ENCODE data around the gene DNM3.

- TF ChIP-seq EZH2 (IDR thresholded peaks at IDR 0.05) (no peak), FOXP2 (optimal IDR thresholded peaks at IDR 0.05; ENCODE audit: control extremely low read depth, extremely low read length, insufficient read depth) (no peak), POLR2AphosphoS5 (IDR thresholded peaks at IDR 0.05; ENCODE audit: borderline replicate concordance, low read depth, low read length) (no peak)
Observed at GRCh38 chr1:171934664-171935063, 93.4 kb downstream of the DNM3 start.

Data from SK-N-MC (cell line).